Measurements from ENCODE around the gene MYO3B.

- TF ChIP-seq, protein P1, sequence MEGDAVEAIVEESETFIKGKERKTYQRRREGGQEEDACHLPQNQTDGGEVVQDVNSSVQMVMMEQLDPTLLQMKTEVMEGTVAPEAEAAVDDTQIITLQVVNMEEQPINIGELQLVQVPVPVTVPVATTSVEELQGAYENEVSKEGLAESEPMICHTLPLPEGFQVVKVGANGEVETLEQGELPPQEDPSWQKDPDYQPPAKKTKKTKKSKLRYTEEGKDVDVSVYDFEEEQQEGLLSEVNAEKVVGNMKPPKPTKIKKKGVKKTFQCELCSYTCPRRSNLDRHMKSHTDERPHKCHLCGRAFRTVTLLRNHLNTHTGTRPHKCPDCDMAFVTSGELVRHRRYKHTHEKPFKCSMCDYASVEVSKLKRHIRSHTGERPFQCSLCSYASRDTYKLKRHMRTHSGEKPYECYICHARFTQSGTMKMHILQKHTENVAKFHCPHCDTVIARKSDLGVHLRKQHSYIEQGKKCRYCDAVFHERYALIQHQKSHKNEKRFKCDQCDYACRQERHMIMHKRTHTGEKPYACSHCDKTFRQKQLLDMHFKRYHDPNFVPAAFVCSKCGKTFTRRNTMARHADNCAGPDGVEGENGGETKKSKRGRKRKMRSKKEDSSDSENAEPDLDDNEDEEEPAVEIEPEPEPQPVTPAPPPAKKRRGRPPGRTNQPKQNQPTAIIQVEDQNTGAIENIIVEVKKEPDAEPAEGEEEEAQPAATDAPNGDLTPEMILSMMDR (IDR thresholded peaks at IDR 0.05), result no peak
- no peak for TF ChIP-seq POLR2A (IDR thresholded peaks at IDR 0.05)
Observed at GRCh38 chr2:170229744-170230143, 51.8 kb downstream of the MYO3B start.
